NCI-H226 (cell line): Measurements from ENCODE around the gene RHBG.
"Not testable (repeated sequence)": the region's sequence is repeated elsewhere in the genome, so short reads cannot be mapped to it uniquely, and the experiment has no call there.

Source experiments
- DNase-seq: peaks from one replicate; pipeline ENCODE4 v3.0.0-alpha.2; 2015

The RHBG gene

DNA sequence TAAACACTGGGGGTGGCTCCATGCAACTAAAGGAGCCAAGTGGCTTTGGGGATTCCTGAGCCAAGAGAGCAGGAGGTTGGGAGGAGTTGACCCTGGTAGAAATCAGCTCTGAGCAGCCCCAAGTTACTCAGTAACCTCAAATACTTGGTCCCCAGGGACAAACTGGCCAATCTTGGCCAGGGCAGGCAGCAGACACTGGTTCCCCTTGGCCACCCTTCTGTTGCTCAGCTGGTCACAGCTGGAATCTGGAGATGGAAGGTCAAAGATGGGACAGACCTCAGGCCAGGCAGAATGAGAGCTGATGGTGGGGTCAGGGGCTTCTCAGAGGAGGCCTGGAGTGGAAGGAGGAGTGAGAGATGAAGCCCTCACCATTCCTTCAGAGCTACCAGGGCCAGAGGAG, 3.3 kb upstream of the RHBG start:
- no peak for DNase-seq

DNA sequence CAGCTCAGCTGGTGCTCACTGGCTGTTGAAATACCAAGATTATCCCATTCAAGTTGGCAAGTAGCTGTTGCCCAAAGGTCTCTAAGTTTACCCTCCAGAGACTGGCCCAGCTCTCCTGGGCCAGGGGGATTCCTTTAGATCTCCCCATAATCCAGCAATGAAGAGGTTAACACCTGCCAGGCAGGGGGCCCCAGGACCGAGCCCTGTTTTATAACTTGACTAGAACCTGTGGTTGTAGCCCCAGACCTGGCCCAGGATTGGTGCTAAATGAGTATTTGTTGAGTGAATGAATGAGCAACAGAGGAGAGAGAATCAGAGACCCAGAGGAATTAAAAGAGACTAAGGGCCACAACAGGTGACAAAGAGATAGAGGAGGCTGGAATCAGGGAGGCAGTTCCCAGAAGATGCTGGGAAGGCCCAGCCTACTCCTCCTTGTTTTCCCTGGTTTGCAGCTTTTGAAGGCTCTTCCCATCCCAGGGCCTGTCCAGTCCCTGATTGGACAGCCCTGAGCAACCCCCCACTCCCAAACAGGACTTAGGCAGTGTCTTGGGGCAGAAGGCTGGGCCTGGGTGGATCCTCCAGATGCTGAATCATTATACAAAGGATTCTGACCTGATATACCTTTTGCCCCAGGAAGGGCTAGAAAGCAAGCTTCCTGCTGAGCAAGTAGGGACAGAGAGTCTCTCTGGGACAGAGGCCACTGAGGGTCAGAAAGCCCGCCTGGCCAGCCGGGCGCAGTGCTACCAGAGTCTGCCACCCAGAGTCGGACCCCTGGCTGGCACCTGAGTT, 2.4 kb upstream of the RHBG start:
- DNase-seq, result no peak

DNA sequence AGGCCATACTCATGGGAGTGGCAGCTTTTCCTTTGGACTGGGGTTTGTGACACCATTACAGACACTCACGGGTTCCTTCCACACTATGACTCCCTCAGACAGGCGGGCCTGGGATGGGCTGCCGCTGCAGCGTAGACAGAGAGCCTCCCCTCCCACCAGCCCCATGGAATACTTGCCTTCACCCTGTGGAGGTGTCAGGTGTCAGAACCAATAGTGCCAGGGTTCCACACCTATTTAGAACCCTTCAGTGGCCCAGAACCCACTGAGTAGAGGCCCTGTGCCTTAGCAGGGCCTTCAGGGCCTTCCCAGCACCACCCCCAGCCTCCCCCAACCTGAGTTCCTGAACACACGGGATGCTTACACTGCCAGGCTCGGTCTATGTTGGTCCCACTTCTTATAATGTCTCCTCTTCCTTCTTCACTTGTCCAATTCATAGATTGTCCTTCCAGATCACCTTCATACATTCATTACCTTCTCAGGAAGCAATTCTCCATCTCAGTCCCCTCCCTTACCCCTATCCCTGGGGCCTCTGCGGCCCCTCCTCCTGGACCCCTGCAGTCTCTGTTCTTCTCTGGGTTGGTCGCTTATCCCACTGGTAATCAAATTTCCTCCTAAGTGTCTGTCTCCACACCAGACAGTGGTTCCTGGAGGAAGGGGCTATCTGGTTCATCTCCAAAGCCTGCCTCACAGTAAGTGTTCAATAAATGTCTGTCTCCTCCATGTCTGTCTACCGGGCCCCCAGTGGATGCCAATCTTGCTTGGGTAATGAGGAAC, 1.4 kb upstream of the RHBG start:
- no peak for DNase-seq

DNA sequence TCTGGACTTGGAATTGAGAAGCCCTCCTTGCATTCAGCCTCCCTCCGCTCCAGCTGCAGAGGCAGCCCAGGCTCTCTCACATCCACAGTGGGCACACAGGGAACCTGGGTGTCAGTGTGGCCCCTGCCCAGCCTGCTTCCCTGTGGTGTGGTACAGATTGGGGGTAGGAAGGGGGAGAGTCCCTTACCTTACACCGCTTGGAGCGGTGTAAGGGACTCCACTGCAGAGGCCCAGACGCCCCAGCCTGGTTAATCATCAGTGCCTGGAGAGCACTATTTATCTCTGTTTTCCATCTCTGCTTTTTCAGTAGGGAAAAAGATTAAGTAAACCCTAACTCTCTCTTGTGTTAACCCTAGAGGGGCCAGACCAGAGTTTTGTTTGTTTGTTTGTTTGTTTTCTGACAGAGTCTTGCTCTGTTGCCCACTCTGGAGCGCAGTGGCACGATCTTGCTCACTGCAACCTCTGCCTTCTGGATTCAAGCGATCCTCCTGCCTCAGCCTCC, 803 bp upstream of the RHBG start:
- no peak for DNase-seq

DNA sequence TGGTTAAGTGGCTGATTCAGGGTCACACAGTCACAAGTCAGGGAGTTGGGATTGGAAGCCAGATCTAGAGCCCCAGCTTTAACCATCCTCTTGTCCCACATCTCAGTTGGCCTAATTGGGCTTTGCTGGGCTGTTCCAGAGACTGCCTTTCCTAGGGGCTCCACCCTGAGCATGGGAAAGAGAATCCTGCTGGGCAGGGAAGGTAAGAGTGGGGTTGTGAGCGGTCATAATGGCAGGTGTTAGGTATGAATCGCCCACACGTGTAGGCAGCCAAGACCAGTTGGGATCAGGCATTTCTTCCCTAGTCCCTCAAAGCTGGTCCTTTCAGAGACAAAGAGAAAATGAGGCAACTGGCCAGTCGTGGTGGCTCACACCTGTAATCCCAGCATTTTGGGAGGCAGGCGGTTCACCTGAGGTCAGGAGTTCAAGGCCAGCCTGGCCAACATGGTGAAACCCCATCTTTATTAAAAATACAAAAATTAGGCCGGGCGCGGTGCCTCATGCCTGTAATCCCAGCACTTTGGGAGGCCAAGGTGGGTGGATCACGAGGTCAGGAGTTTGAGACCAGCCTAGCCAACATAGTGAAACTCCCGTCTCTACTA, 775 bp downstream of the RHBG start:
- DNase-seq, result not testable (repeated sequence)

DNA sequence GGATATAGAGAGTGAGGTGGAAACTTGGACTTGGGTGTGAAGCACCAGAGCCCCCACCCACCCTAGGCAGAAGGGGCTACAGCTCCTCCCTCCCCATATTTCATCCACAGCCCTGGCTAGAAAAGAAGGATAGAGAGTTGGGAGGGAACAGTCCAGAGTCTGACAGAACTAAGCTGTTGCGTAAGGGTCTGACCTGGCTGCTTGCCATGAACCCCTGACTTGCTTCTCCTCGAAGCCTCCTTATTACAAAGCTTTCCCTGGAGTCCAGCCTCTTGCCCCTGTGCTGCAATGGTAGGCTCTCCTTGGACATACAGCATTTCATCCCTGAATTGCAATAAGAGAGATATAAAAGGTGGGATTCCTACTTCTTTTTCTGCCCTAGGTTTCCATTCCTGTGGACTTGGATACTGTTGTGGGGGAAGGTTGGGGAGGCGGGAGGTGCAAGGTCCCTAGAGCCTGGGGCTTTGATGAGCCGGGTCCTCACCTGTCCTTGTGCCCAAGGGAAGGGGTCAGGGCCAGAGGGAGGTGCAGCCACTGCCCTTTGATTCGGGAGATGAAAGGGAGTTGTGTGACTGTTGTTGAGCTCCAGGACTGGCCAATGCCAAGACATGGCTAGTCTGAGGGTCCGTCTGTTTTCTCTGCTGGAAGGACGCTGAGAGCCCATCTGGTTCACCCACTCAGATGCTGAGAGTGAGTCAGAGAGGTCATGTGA, 2.7 kb downstream of the RHBG start:
- DNase-seq, result peak; percentile 37

DNA sequence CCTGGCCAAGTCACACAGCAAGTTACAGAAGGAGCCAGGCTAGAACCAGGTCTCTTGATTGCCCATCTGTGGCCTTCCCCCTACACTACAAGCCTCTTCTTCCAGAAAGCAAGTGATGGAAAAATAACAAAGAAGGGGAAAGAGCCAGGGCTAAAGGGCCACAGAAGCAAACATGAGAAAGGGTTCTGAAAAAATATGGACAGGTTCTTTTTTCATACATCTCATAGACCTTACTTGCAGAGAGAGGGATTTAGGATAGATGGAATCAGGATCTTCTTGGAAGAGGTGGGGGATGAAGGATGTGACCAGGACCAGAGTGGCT, 3.2 kb downstream of the RHBG start:
- no peak for DNase-seq

GRCh38 chr1:156372876-156373275, 3.9 kb downstream of the RHBG start:
- no peak for DNase-seq

GRCh38 chr1:156373546-156373945, 4.5 kb downstream of the RHBG start:
- DNase-seq, result no peak

DNA sequence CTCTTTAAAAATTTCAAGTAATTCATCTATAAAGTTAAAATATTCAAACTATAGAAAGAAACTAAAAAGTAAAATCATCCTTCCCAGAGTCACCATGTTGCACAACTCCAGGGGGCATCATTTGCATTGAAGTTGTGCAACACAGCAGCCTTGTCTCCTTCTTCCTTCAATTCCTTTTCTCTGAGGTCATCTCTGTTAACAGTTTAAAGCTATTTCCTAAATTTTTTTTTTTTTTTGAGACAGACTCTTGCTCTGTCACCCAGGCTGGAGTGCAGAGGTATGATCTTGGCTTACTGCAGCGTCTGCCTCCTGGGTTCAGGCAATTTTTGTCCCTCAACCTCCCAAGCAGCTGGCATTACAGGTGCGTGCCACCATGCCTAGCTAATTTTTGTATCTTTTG, 7.1 kb downstream of the RHBG start:
- peak; percentile 46 for DNase-seq

GRCh38 chr1:156376958-156377919, 8.2 kb downstream of the RHBG start:
- no peak for DNase-seq

DNA sequence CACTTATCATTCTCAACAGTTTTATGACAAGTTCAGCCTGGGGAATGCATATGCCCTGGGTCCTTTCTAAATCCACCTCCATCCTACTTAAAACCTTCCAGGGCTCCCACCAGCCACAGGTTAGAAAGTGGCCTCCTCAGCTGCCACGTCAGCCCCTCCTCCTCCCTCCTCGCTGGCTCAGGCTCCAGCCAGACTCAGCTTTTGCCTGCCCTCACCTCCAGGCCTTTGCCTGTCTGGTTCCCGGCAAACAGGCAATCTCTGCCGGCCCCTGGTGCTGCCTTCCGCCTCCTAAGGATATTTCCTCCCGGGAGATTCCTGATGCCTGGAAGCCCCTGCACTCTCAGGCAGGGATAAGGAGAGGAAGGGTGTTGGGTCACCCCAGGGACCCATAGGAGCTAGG, 9.5 kb downstream of the RHBG start:
- DNase-seq, result no peak

- peak; percentile 16 for DNase-seq
Measured at GRCh38 chr1:156379420-156380165, 10.6 kb downstream of the RHBG start.

DNA sequence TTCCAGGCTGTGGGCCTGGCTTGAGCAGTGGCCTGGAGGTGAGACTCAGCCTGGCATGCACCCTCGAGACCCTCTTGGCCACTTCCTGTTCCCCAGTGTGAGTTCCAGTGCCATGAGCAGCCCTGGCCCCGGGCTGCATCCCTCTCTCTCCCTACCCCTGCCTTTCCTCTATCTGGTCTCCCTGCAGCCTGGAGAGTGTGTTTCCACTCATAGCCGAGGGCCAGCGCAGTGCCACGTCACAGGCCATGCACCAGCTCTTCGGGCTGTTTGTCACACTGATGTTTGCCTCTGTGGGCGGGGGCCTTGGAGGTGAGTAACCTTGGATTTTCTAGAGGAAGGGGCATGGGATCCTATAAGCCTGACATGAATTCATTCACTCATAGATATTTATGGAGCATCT, 13.6 kb downstream of the RHBG start:
- no peak for DNase-seq

DNA sequence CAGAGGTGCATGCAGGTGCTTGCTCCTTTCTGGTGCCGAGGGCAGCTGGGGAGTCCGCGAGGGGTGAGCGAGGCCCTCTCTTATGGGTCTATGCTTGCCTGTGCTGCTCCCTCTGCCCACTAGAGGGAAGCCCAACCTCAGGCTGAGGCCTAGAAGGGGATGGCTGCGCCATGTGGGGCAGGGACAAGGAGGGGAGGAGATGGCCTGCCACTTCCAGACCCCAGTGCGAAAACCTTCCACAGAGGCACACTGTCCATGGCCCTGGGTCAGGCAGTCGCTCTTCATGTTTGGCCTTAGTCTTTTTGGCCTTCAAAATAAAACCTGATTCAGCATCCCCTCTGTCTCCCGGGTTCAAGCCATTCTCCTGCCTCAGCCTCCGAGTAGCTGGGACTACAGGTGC, 14.0 kb downstream of the RHBG start:
- peak; percentile 24 for DNase-seq

- DNase-seq, result no peak
Measured at GRCh38 chr1:156384007-156384406, 15.0 kb downstream of the RHBG start.

DNA sequence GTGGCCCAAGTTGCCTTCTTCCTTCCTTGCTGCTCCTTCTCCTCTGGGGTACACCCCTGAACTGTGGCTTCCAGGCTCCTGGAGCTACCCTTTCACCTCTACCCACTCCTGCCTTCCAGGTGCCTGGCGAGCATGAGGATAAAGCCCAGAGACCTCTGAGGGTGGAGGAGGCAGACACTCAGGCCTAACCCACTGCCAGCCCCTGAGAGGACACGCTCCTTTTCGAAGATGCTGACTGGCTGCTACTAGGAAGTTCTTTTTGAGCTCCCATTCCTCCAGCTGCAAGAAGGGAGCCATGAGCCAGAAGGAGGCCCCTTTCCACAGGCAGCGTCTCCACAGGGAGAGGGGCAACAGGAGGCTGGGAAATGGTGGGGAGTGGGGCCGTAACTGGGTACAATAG, 15.6 kb downstream of the RHBG start:
- DNase-seq, result no peak

DNA sequence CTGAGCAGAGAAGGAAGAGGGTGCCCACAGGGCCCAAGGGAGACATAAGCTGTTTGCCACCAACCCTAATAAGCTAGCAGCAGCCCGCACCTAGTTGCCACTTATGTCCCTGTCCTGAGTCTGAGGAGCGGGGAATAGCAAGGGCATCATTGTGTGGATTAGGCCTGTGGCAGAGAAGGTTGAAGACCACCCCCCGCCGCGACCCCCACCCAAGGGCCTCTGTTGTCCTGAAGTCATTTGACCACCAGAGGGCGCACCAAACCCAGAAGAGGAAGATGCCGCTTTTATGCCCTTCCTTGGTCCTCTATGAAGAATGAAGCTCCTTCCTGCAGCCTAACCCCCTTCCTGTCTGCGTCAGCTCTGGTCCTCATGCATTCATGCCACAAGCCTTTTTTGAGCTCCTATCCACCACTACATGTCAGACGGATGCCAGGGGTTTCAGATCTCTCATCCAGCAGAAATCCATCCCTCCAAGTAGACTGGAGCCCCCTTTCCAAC, 16.6 kb downstream of the RHBG start:
- DNase-seq, result peak; percentile 16

DNA sequence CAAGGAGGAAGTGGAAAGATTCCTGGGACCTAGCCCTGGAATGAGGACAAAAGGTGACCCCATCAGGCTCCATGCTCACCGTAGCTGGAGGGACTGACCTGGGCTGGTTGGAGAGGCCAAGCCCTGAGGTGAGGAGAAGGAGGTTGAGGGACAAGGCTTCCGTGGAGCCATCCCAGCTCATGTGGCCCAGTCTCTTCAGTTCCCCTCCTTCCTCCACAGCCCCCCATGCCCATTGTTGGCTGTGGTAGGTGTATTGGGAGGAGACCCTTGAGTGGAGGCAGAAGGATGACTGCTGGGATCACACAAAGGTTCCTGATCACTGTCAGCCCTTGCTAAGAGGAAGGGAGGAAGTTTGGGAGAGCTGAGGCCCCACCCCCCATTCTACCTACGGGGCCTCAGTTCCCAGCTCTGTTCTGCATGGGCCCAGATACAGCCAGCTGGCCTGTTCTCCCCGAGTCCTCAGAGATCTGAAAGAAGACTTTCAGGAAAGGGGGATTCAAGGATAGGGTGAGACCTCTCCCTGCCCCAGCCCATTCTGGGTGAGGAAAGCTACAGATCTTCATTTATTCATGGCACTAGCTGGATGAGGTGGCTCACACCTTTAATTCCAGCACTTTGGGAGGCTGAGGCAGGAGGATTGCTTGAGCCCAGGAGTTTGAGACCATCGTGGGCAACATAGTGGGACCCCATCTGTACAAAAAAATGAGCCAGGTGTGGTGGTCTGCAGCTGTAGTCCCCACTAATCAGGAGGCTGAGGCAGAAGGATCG, 17.3 kb downstream of the RHBG start:
- DNase-seq, result no peak
